SK-N-MC (cell line): ENCODE data around the gene ELOVL1.

Source experiments
- EZH2 ChIP-seq: fragments of 200-600 bp; sonication (generic); IDR thresholded peaks from one replicate; pipeline ENCODE4 v1.6.1; 2017; ENCODE audit warnings: antibody characterized with exemption
- FOXP2 ChIP-seq: optimal IDR thresholded peaks from 2 replicates; pipeline ENCODE3; 2011; ENCODE audit warnings: mild to moderate bottlenecking, moderate library complexity; ENCODE audit not compliant: insufficient read depth; ENCODE audit errors: extremely low read length, control extremely low read depth
- POLR2AphosphoS5 ChIP-seq: IDR thresholded peaks from 2 replicates; pipeline ENCODE4 v1.6.1; 2012; ENCODE audit warnings: mild to moderate bottlenecking, low read depth, low read length, borderline replicate concordance

DNA sequence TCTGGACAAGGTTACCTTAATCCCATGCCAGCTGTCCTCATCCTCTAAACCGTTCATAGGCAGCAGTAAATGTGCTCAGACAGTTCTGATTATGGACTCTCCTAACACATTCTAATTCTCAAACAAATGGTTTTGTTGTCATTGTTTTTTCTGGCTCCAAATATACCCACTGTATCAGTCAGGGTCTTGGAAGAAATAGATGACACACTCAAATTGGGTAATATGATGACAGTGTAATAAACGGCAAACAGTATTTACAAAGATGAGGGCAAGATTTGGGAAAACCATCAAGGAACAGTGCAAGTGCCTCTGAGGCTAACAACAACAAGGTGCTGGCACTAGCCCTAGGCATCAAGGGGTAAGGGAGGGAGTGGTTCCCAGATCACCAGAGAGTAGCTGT, 13.3 kb downstream of the ELOVL1 start:
- no peak for TF ChIP-seq POLR2AphosphoS5
- no peak for TF ChIP-seq EZH2
- no peak for TF ChIP-seq FOXP2
